Smooth muscle cell (in vitro differentiated cells): ENCODE results near the gene HDLBP. TPM values are rescaled to one million over a fixed set of nuclear protein-coding genes. Genes with fewer than 3 reads are reported as not detected.

Experiments used
- DNase-seq: peaks from one replicate; lab custom pipeline; 2025; ENCODE audit not compliant: unreplicated experiment; lab: John Stamatoyannopoulos, UW
- H2AFZ ChIP-seq: fragments of 200-600 bp; sonication (generic); 2 replicates; pipeline ENCODE4 v1.6.0; 2016; ENCODE audit warnings: antibody characterized with exemption, low read depth, mild to moderate bottlenecking
- H3F3A ChIP-seq: fragments of 200-600 bp; sonication (generic); 2 replicates; pipeline ENCODE4 v1.6.0; 2017; ENCODE audit warnings: antibody characterized with exemption, low read depth
- H3K27ac ChIP-seq: fragments of 200-600 bp; sonication (generic); 2 replicates; pipeline ENCODE4 v1.5.1; 2016; ENCODE audit warnings: low read depth, mild to moderate bottlenecking
- H3K27me3 ChIP-seq: fragments of 200-600 bp; sonication (generic); 2 replicates; pipeline ENCODE4 v1.6.1; 2016; ENCODE audit warnings: low read depth, mild to moderate bottlenecking
- H3K36me3 ChIP-seq: fragments of 200-600 bp; sonication (generic); 2 replicates; pipeline ENCODE4 v1.5.1; 2016; ENCODE audit warnings: low read depth
- H3K4me1 ChIP-seq: fragments of 200-600 bp; sonication (generic); 2 replicates; pipeline ENCODE4 v1.5.1; 2016; ENCODE audit warnings: low read depth
- H3K4me2 ChIP-seq: fragments of 200-600 bp; sonication (generic); 2 replicates; pipeline ENCODE4 v1.6.0; 2016; ENCODE audit warnings: mild to moderate bottlenecking
- H3K4me3 ChIP-seq: fragments of 200-600 bp; sonication (generic); 2 replicates; pipeline ENCODE4 v1.5.1; 2016; ENCODE audit warnings: mild to moderate bottlenecking
- H3K79me2 ChIP-seq: fragments of 200-600 bp; sonication (generic); 2 replicates; pipeline ENCODE4 v1.6.0; 2016; ENCODE audit warnings: low read depth, mild to moderate bottlenecking
- H3K9ac ChIP-seq: fragments of 200-600 bp; sonication (generic); 2 replicates; pipeline ENCODE4 v1.6.0; 2016; ENCODE audit warnings: low read depth
- H3K9me3 ChIP-seq: fragments of 200-600 bp; sonication (generic); replicated peaks from 2 replicates; pipeline ENCODE4 v1.5.1; 2016; ENCODE audit warnings: low read depth
- H4K20me1 ChIP-seq: fragments of 200-600 bp; sonication (generic); 2 replicates; pipeline ENCODE4 v1.6.0; 2016; ENCODE audit warnings: low read depth
- WGBS: methylation state at CpG from one replicate; pipeline ENCODE4 v1.1.7; 2016; ENCODE audit warnings: low lambda C conversion rate; 5-methylcytosine and 5-hydroxymethylcytosine counted together
- polyA plus RNA-seq: library from polyadenylated mRNA; unstranded; fragments of >200 nt; fragmentation: Nextera tagmentation; extraction: Ambion mirVana; gene quantifications from 2 replicates; pipeline ENCODE4 v1.2.1, GENCODE V29; 2016
- total RNA-seq: library from RNA; depleted of rRNA; stranded (reverse); fragments of >200 nt; gene quantifications from 2 replicates; pipeline ENCODE4 v1.2.3, GENCODE V29; 2014
- TF ChIP-seq, protein P1 (sequence below): fragments of 200-600 bp; sonication (generic); IDR thresholded peaks from 2 replicates; pipeline ENCODE4 v1.5.1; 2017; ENCODE audit warnings: borderline replicate concordance, mild to moderate bottlenecking, antibody characterized with exemption; ENCODE audit not compliant: insufficient read depth, poor library complexity, severe bottlenecking

Gene HDLBP
- total and polyA plus RNA-seq, 2 experiments from 2014 or later, result 504 to 545 TPM

GRCh38 chr2:241182126-241182525 lies 133.3 kb downstream of the HDLBP start:
- no peaks in the 10 kb centered on the region for H4K20me1 ChIP-seq
- H3K27ac ChIP-seq, result no peak overlapping the region
- H3K36me3 ChIP-seq, result no peaks in the 10 kb centered on the region
- H3K27me3 ChIP-seq, result no peaks in the 10 kb centered on the region
- no peaks in the 10 kb centered on the region for H3F3A ChIP-seq
- no peaks in the 10 kb centered on the region for H3K4me1 ChIP-seq
- no peak overlapping the region for H3K4me3 ChIP-seq
- no peaks in the 10 kb centered on the region for H3K9me3 ChIP-seq
- H3K9ac ChIP-seq, result no peak overlapping the region
- H3K4me2 ChIP-seq, result no peak overlapping the region
- no peak for DNase-seq
- H2AFZ ChIP-seq, result no peak overlapping the region
- no peaks in the 10 kb centered on the region for H3K79me2 ChIP-seq
- TF ChIP-seq, protein P1, sequence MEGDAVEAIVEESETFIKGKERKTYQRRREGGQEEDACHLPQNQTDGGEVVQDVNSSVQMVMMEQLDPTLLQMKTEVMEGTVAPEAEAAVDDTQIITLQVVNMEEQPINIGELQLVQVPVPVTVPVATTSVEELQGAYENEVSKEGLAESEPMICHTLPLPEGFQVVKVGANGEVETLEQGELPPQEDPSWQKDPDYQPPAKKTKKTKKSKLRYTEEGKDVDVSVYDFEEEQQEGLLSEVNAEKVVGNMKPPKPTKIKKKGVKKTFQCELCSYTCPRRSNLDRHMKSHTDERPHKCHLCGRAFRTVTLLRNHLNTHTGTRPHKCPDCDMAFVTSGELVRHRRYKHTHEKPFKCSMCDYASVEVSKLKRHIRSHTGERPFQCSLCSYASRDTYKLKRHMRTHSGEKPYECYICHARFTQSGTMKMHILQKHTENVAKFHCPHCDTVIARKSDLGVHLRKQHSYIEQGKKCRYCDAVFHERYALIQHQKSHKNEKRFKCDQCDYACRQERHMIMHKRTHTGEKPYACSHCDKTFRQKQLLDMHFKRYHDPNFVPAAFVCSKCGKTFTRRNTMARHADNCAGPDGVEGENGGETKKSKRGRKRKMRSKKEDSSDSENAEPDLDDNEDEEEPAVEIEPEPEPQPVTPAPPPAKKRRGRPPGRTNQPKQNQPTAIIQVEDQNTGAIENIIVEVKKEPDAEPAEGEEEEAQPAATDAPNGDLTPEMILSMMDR, result no peak
- WGBS, result 96% methylated on average over 3 of the region's 3 CpGs

DNA sequence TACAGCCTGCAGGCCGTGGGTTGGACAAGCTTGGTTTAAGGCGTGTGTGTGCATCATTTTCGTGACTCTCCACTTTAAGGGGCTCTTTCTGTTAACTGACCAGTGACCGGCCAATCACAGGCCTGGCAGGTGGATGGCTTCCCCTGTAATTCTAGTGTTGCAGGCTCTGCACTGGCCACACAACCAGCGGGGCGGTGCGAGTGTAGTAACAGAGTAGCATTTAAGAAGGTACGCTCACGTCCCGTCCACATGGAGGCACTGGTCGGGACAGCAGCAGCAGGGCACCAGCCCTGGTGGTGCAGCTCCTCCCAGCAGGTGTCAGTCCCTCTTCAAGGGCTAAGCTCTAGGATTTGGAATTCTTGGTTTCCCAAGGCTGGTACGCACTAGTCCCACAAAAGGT lies 135.0 kb downstream of the HDLBP start:
- H3F3A ChIP-seq, result no peaks in the 10 kb centered on the region
- no peaks in the 10 kb centered on the region for H3K27me3 ChIP-seq
- DNase-seq, result no peak
- TF ChIP-seq, protein P1, result no peak
- no peak overlapping the region for H3K4me3 ChIP-seq
- H3K36me3 ChIP-seq, result no peaks in the 10 kb centered on the region
- no peak overlapping the region for H3K4me2 ChIP-seq
- no peaks in the 10 kb centered on the region for H3K4me1 ChIP-seq
- no peaks in the 10 kb centered on the region for H3K79me2 ChIP-seq
- H4K20me1 ChIP-seq, result no peaks in the 10 kb centered on the region
- H2AFZ ChIP-seq, result no peak overlapping the region
- H3K9me3 ChIP-seq, result no peaks in the 10 kb centered on the region
- WGBS, result 93% methylated on average over 12 of the region's 12 CpGs
- no peak overlapping the region for H3K9ac ChIP-seq
- no peak overlapping the region for H3K27ac ChIP-seq

GRCh38 chr2:241179899-241180298 lies 135.6 kb downstream of the HDLBP start:
- no peaks in the 10 kb centered on the region for H3K9me3 ChIP-seq
- H3K27me3 ChIP-seq, result no peaks in the 10 kb centered on the region
- no peak for DNase-seq
- H3K9ac ChIP-seq, result no peak overlapping the region
- WGBS, result 76% methylated on average over 4 of the region's 4 CpGs
- TF ChIP-seq, protein P1, result no peak
- no peaks in the 10 kb centered on the region for H3F3A ChIP-seq
- H3K36me3 ChIP-seq, result no peaks in the 10 kb centered on the region
- H3K27ac ChIP-seq, result no peak overlapping the region
- H3K79me2 ChIP-seq, result no peaks in the 10 kb centered on the region
- H2AFZ ChIP-seq, result no peak overlapping the region
- H3K4me2 ChIP-seq, result no peak overlapping the region
- no peaks in the 10 kb centered on the region for H3K4me1 ChIP-seq
- H3K4me3 ChIP-seq, result no peak overlapping the region
- no peaks in the 10 kb centered on the region for H4K20me1 ChIP-seq

GRCh38 chr2:241178961-241179360 lies 136.5 kb downstream of the HDLBP start:
- Histone ChIP-seq H2AFZ (no peak overlapping the region), H4K20me1 (no peaks in the 10 kb centered on the region), H3K9me3 (no peaks in the 10 kb centered on the region), H3K36me3 (no peaks in the 10 kb centered on the region), H3K27me3 (no peaks in the 10 kb centered on the region), H3K4me2 (no peak overlapping the region), H3K27ac (no peak overlapping the region), H3K79me2 (no peaks in the 10 kb centered on the region), H3F3A (no peaks in the 10 kb centered on the region), H3K9ac (no peak overlapping the region), H3K4me1 (no peaks in the 10 kb centered on the region), H3K4me3 (no peak overlapping the region)
- no peak for DNase-seq
- TF ChIP-seq, protein P1, result no peak
- WGBS, result 93% methylated on average over 4 of the region's 4 CpGs
